ENCODE measurements around the gene PTPRG. TPM values are rescaled to one million over a fixed set of nuclear protein-coding genes. Genes with fewer than 3 reads are reported as not detected.

The PTPRG gene
- total and polyA plus RNA-seq, 4 donors = 3.6 to 35.6 (median 8.1) TPM

DNA sequence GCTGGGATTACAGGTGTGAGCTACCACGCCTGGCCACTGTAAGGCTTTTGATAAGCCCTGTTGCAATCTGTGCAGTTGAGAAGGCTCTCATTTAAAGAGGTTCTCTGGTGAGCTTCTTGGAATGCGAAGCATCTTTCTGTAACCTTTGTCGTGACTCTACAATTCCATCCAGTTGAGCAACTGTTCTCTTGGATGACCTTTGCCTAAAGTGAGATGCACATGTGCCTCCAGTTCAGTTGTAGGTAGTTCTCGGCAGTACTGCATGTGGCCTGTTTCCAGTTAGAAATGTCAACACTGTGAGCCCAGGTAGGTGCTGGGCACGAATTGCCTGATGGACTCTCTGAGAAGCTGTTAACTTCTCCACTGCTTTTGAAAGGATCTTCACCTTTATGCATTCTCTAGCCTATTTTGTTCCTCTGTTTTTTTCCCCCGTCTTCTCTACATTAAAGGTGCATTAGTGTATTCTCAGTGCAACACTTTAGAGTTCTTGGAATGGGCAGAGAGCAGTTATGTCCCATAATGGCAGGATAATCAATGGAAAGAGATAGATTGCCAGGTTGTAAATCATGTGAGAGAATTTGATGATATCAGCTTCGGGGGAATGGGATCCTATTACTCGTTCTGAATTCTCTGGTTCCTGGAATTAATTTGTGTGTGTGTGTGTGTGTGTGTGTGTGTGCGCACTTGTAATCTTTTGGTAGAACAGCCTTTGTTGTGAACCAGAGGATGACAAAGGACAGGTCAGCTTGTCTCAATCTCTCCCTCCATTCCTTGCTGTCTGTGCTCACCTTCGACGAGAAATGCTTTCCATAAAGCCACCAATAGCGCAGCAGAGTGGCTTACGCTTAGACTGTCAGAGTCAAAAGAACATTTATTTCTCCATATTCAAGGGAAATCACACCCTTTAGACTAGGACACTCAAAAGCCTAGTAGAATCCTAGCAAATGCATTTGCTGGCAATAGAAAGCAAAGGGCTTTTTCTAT lies 51.1 kb downstream of the PTPRG start:
- TF ChIP-seq FOXA2 (IDR thresholded peaks at IDR 0.05) = peak; percentile 94
- TF ChIP-seq EGR1 (IDR thresholded peaks at IDR 0.05; ENCODE audit: low read depth in 2 of 2) = peak in 1 of 2 donors; percentile 86
- peak; percentile 52 to 60 for TF ChIP-seq RAD21 (IDR thresholded peaks at IDR 0.05)
- TF ChIP-seq, protein P1, sequence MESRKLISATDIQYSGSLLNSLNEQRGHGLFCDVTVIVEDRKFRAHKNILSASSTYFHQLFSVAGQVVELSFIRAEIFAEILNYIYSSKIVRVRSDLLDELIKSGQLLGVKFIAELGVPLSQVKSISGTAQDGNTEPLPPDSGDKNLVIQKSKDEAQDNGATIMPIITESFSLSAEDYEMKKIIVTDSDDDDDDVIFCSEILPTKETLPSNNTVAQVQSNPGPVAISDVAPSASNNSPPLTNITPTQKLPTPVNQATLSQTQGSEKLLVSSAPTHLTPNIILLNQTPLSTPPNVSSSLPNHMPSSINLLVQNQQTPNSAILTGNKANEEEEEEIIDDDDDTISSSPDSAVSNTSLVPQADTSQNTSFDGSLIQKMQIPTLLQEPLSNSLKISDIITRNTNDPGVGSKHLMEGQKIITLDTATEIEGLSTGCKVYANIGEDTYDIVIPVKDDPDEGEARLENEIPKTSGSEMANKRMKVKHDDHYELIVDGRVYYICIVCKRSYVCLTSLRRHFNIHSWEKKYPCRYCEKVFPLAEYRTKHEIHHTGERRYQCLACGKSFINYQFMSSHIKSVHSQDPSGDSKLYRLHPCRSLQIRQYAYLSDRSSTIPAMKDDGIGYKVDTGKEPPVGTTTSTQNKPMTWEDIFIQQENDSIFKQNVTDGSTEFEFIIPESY (IDR thresholded peaks at IDR 0.05) = peak; percentile 55
- TF ChIP-seq FOXA1 (IDR thresholded peaks at IDR 0.05) = peak; percentile 95
- TF ChIP-seq, protein P2, sequence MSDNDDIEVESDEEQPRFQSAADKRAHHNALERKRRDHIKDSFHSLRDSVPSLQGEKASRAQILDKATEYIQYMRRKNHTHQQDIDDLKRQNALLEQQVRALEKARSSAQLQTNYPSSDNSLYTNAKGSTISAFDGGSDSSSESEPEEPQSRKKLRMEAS (IDR thresholded peaks at IDR 0.05) = peak; percentile 94
- TF ChIP-seq, protein P3, sequence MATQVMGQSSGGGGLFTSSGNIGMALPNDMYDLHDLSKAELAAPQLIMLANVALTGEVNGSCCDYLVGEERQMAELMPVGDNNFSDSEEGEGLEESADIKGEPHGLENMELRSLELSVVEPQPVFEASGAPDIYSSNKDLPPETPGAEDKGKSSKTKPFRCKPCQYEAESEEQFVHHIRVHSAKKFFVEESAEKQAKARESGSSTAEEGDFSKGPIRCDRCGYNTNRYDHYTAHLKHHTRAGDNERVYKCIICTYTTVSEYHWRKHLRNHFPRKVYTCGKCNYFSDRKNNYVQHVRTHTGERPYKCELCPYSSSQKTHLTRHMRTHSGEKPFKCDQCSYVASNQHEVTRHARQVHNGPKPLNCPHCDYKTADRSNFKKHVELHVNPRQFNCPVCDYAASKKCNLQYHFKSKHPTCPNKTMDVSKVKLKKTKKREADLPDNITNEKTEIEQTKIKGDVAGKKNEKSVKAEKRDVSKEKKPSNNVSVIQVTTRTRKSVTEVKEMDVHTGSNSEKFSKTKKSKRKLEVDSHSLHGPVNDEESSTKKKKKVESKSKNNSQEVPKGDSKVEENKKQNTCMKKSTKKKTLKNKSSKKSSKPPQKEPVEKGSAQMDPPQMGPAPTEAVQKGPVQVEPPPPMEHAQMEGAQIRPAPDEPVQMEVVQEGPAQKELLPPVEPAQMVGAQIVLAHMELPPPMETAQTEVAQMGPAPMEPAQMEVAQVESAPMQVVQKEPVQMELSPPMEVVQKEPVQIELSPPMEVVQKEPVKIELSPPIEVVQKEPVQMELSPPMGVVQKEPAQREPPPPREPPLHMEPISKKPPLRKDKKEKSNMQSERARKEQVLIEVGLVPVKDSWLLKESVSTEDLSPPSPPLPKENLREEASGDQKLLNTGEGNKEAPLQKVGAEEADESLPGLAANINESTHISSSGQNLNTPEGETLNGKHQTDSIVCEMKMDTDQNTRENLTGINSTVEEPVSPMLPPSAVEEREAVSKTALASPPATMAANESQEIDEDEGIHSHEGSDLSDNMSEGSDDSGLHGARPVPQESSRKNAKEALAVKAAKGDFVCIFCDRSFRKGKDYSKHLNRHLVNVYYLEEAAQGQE (IDR thresholded peaks at IDR 0.05) = peak; percentile 58
- TF ChIP-seq, protein P4, sequence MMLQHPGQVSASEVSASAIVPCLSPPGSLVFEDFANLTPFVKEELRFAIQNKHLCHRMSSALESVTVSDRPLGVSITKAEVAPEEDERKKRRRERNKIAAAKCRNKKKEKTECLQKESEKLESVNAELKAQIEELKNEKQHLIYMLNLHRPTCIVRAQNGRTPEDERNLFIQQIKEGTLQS (IDR thresholded peaks at IDR 0.05) = no peak
- peak; percentile 66 to 96 for TF ChIP-seq JUND (IDR thresholded peaks at IDR 0.05)
- TF ChIP-seq TAF1 (conservative IDR thresholded peaks at IDR 0.05) = no peak
- TF ChIP-seq, protein P5, sequence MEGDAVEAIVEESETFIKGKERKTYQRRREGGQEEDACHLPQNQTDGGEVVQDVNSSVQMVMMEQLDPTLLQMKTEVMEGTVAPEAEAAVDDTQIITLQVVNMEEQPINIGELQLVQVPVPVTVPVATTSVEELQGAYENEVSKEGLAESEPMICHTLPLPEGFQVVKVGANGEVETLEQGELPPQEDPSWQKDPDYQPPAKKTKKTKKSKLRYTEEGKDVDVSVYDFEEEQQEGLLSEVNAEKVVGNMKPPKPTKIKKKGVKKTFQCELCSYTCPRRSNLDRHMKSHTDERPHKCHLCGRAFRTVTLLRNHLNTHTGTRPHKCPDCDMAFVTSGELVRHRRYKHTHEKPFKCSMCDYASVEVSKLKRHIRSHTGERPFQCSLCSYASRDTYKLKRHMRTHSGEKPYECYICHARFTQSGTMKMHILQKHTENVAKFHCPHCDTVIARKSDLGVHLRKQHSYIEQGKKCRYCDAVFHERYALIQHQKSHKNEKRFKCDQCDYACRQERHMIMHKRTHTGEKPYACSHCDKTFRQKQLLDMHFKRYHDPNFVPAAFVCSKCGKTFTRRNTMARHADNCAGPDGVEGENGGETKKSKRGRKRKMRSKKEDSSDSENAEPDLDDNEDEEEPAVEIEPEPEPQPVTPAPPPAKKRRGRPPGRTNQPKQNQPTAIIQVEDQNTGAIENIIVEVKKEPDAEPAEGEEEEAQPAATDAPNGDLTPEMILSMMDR (IDR thresholded peaks at IDR 0.05; ENCODE audit: low read depth, low read length, missing input control) = peak; percentile 3
- TF ChIP-seq GABPA (IDR thresholded peaks at IDR 0.05 in 1 of 2, conservative IDR thresholded peaks at IDR 0.05 in 1 of 2) = peak in 1 of 2 donors; percentile 23
- TF ChIP-seq YY1 (IDR thresholded peaks at IDR 0.05) = peak; percentile 58
- TF ChIP-seq NR2F2 (IDR thresholded peaks at IDR 0.05) = no peak
- no peak for TF ChIP-seq HNF4G (IDR thresholded peaks at IDR 0.05)
- TF ChIP-seq SP1 (IDR thresholded peaks at IDR 0.05) = peak; percentile 40
- peak; percentile 88 to 95 for TF ChIP-seq RXRA (IDR thresholded peaks at IDR 0.05)
- TF ChIP-seq HNF4A (conservative IDR thresholded peaks at IDR 0.05) = peak; percentile 75 to 89
- no peaks in the 10 kb centered on the region for H3K9me3 ChIP-seq (ENCODE audit: control insufficient read depth in 4 of 4, low read length in 3 of 4)
- no peak overlapping the region for H3K27ac ChIP-seq (ENCODE audit: low read depth in 1 of 2, low read length in 2 of 2)
- H3K4me3 ChIP-seq (ENCODE audit: low read depth in 1 of 3, low read length in 3 of 3) = no peak overlapping the region
- H3K4me1 ChIP-seq (ENCODE audit: control insufficient read depth in 4 of 4, insufficient read depth in 4 of 4, low read length in 3 of 4) = peaks cover 8 to 18% (median 11%) of the 10 kb centered on the region in 4 donors
- WGBS = 72% methylated on average over 13 of the region's 13 CpGs
- H3K9ac ChIP-seq (ENCODE audit: low read depth in 1 of 2, low read length in 2 of 2) = no peak overlapping the region
- no peak for DNase-seq (ENCODE audit: low spot score)
- no peaks in the 10 kb centered on the region for H3K36me3 ChIP-seq (ENCODE audit: control insufficient read depth in 4 of 4, insufficient read depth in 3 of 4, low read depth in 1 of 4, low read length in 3 of 4)
- no peaks in the 10 kb centered on the region for H3K27me3 ChIP-seq (ENCODE audit: control insufficient read depth in 4 of 4, insufficient read depth in 4 of 4, low read length in 3 of 4)

Data from liver (tissue), 9 donors.